ENCODE results near the gene ATXN7L1.
A peak's percentile ranks its signal among the peaks of the same experiment; 100 is the strongest.

- TF ChIP-seq, protein P1, sequence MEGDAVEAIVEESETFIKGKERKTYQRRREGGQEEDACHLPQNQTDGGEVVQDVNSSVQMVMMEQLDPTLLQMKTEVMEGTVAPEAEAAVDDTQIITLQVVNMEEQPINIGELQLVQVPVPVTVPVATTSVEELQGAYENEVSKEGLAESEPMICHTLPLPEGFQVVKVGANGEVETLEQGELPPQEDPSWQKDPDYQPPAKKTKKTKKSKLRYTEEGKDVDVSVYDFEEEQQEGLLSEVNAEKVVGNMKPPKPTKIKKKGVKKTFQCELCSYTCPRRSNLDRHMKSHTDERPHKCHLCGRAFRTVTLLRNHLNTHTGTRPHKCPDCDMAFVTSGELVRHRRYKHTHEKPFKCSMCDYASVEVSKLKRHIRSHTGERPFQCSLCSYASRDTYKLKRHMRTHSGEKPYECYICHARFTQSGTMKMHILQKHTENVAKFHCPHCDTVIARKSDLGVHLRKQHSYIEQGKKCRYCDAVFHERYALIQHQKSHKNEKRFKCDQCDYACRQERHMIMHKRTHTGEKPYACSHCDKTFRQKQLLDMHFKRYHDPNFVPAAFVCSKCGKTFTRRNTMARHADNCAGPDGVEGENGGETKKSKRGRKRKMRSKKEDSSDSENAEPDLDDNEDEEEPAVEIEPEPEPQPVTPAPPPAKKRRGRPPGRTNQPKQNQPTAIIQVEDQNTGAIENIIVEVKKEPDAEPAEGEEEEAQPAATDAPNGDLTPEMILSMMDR (IDR thresholded peaks at IDR 0.05), result no peak
- TF ChIP-seq POLR2A (IDR thresholded peaks at IDR 0.05), result peak; percentile 21 to 36
These were observed 684 bp upstream of the ATXN7L1 start for GRCh38 chr7:105876964-105877601.

Measured in Peyer's patch (tissue), 4 donors.